Ovary (tissue), 9 donors: Measurements from ENCODE around the gene TMEM186. TPM values are rescaled to one million over a fixed set of nuclear protein-coding genes. Genes with fewer than 3 reads are reported as not detected.
"Not testable (repeated sequence)": the region's sequence is repeated elsewhere in the genome, so short reads cannot be mapped to it uniquely, and the experiment has no call there.

Experiments
- DNase-seq, 5 donors: peaks; one replicate each; pipeline ENCODE4 v3.0.0-alpha.2; 2019 to 2020
- H3K27ac ChIP-seq, 2 donors: fragments of 200-600 bp; one replicate each; pipeline versions ENCODE4 v1.5.1 to v1.8.0; 2019 to 2022
- H3K27me3 ChIP-seq: fragments of 200-600 bp; one replicate; pipeline ENCODE4 v1.8.0; 2022
- H3K36me3 ChIP-seq: fragments of 200-600 bp; sonication (generic); one replicate; pipeline ENCODE4 v1.5.1; 2019
- H3K4me1 ChIP-seq: one replicate; pipeline ENCODE4 v1.8.1; 2013; ENCODE audit warnings: mild to moderate bottlenecking, moderate library complexity; ENCODE audit not compliant: insufficient read depth
- H3K4me3 ChIP-seq: fragments of 200-600 bp; sonication (generic); one replicate; pipeline ENCODE4 v1.5.1; 2017
- H3K9me3 ChIP-seq, 2 donors: fragments of 200-600 bp in 1 of 2; sonication (generic) in 1 of 2; one replicate each; pipeline versions ENCODE4 v1.5.1 to v1.8.1; 2013 to 2019; ENCODE audit warnings: mild to moderate bottlenecking in 1 of 2, moderate library complexity in 1 of 2
- CTCF ChIP-seq, 3 donors: fragments of 450-650 bp in 2 of 3; fragments of 200-600 bp in 1 of 3; IDR thresholded peaks; one replicate each; pipeline versions ENCODE4 v1.5.1 to v1.8.0; 2016 to 2022; ENCODE audit warnings: antibody characterized with exemption in 3 of 3, mild to moderate bottlenecking in 1 of 3
- EP300 ChIP-seq: sonication (generic); formaldehyde crosslinking; IDR thresholded peaks from one replicate; pipeline ENCODE4 v1.6.1; 2017; ENCODE audit warnings: antibody characterized with exemption
- POLR2A ChIP-seq: fragments of 450-650 bp; IDR thresholded peaks from one replicate; pipeline ENCODE4 v1.6.1; 2017; ENCODE audit warnings: antibody characterized with exemption, mild to moderate bottlenecking, moderate library complexity
- WGBS, 3 donors: extraction: QIAGEN DNeasy Blood & Tissue Kit in 1 of 3; methylation state at CpG; one replicate each; pipeline versions ENCODE4 v1.1.5 to v1.1.7; 2013 to 2017; 5-methylcytosine and 5-hydroxymethylcytosine counted together
- intact Hi-C, 4 donors: fragments of 100-400 bp; cut with DNase I; formaldehyde crosslinking; loops; one replicate each; pipeline versions ENCODE4 v1.11.0 to v1.15.1; 2022 to 2023
- polyA plus RNA-seq, 2 donors: library from polyadenylated mRNA; stranded (reverse); fragments of 200-250 nt in 1 of 2; fragments of 350-450 nt in 1 of 2; fragmentation: Illumina TruSeq in 1 of 2; extraction: RNeasy Lipid Tissue Mini Kit (QIAGEN cat#74804) in 1 of 2; gene quantifications; one replicate each; pipeline ENCODE4 v1.2.3, GENCODE V29; 2013 to 2014
- total RNA-seq, 7 donors: library from RNA; depleted of rRNA in 2 of 7; stranded (reverse); fragments of >200 nt in 2 of 7; fragmentation: NEBNext Ultra II Directional in 3 of 7; extraction: Animal tissue kit (Norgen Biotek cat#: 25700) in 3 of 7; gene quantifications; one replicate each; pipeline versions ENCODE4 v1.1.0 to v1.2.4, GENCODE V29; 2016 to 2023
- donor health status: DM: no; HTN: no; CAD: no; lungs with moderate emphysema.
- donor health status: DM: no; HTN: no; CAD: no.
- donor health status: Bipolar disorder and iron deficiency.
- donor health status: DM: yes; HTN: yes; CAD: no.
- donor health status: DM: no; HTN: no; CAD: no.
- donor health status: DM: yes; HTN: yes; CAD: no.

The TMEM186 gene
- total and polyA plus RNA-seq, 9 donors = 4.9 to 11.3 (median 9.6) TPM

GRCh38 chr16:8808009-8808408 is 10.6 kb upstream of the TMEM186 start:
- H3K27ac ChIP-seq = no peak overlapping the region
- H3K4me1 ChIP-seq = no peaks in the 10 kb centered on the region
- WGBS, 3 donors = 89 to 94% (median 93%) methylated on average over 3 of the region's 3 CpGs
- no peaks in the 10 kb centered on the region for H3K9me3 ChIP-seq
- H3K36me3 ChIP-seq = no peaks in the 10 kb centered on the region
- TF ChIP-seq POLR2A (no peak), CTCF (IDR thresholded peaks at IDR 0.05) (no peak), EP300 (no peak)
- H3K27me3 ChIP-seq = no peaks in the 10 kb centered on the region
- DNase-seq = no peak
- intact Hi-C loops = no loop called here
- H3K4me3 ChIP-seq = no peak overlapping the region

GRCh38 chr16:8807189-8807588 is 9.8 kb upstream of the TMEM186 start:
- H3K27me3 ChIP-seq = no peaks in the 10 kb centered on the region
- H3K36me3 ChIP-seq = no peaks in the 10 kb centered on the region
- DNase-seq = no peak
- no peaks in the 10 kb centered on the region for H3K9me3 ChIP-seq
- WGBS, 3 donors = 96 to 99% (median 98%) methylated on average over 5 of the region's 5 CpGs
- H3K27ac ChIP-seq = no peak overlapping the region
- no peak for TF ChIP-seq EP300
- TF ChIP-seq CTCF (IDR thresholded peaks at IDR 0.05) = no peak
- no peak overlapping the region for H3K4me3 ChIP-seq
- intact Hi-C loops = no loop called here
- no peaks in the 10 kb centered on the region for H3K4me1 ChIP-seq

GRCh38 chr16:8806272-8806983 is 9.0 kb upstream of the TMEM186 start:
- no peaks in the 10 kb centered on the region for H3K9me3 ChIP-seq

GRCh38 chr16:8804313-8804712 is 6.9 kb upstream of the TMEM186 start:
- H3K27me3 ChIP-seq = no peaks in the 10 kb centered on the region
- 80 to 86% (median 82%) methylated on average over 6 of the region's 6 CpGs for WGBS, 3 donors
- no peaks in the 10 kb centered on the region for H3K4me1 ChIP-seq
- no peak overlapping the region for H3K27ac ChIP-seq
- no peaks in the 10 kb centered on the region for H3K36me3 ChIP-seq
- H3K4me3 ChIP-seq = no peak overlapping the region
- intact Hi-C loops = no loop called here
- DNase-seq = no peak
- TF ChIP-seq EP300 (no peak), POLR2A (no peak), CTCF (IDR thresholded peaks at IDR 0.05) (no peak)
- no peaks in the 10 kb centered on the region for H3K9me3 ChIP-seq

More at GRCh38 chr16:8806272-8806983, 9.0 kb upstream of the TMEM186 start:
- 90 to 92% (median 90%) methylated on average over 13 of the region's 13 CpGs for WGBS, 3 donors
- no peak overlapping the region for H3K27ac ChIP-seq
- H3K27me3 ChIP-seq = no peaks in the 10 kb centered on the region
- H3K36me3 ChIP-seq = no peaks in the 10 kb centered on the region
- intact Hi-C loops = no loop called here
- TF ChIP-seq CTCF (IDR thresholded peaks at IDR 0.05) = no peak
- no peak for TF ChIP-seq POLR2A
- no peak for TF ChIP-seq EP300
- DNase-seq = no peak
- no peak overlapping the region for H3K4me3 ChIP-seq
- no peaks in the 10 kb centered on the region for H3K4me1 ChIP-seq

GRCh38 chr16:8803733-8804132 is 6.3 kb upstream of the TMEM186 start:
- intact Hi-C loops, H3K4me1 ChIP-seq, DNase-seq, H3K36me3 ChIP-seq, H3K27ac ChIP-seq, H3K9me3 ChIP-seq, H3K4me3 ChIP-seq, H3K27me3 ChIP-seq: not testable (repeated sequence)
- WGBS, 3 donors = 84 to 89% (median 86%) methylated on average over 12 of the region's 12 CpGs
